Limb (tissue), 2 donors: ENCODE measurements around the gene WWOX.
"Not testable (repeated sequence)": the region's sequence is repeated elsewhere in the genome, so short reads cannot be mapped to it uniquely, and the experiment has no call there.

Experiments
- DNase-seq, 2 donors: peaks; one replicate each; pipeline ENCODE4 v3.0.0-alpha.2; 2016; ENCODE audit errors: extremely low spot score in 2 of 2

Gene WWOX

GRCh38 chr16:78099271-78100111, at the start of gene WWOX:
Gene WWOX (plus strand): TSS chr16:78099654.
- DNase-seq, result peak; percentile 97 to 99

DNA sequence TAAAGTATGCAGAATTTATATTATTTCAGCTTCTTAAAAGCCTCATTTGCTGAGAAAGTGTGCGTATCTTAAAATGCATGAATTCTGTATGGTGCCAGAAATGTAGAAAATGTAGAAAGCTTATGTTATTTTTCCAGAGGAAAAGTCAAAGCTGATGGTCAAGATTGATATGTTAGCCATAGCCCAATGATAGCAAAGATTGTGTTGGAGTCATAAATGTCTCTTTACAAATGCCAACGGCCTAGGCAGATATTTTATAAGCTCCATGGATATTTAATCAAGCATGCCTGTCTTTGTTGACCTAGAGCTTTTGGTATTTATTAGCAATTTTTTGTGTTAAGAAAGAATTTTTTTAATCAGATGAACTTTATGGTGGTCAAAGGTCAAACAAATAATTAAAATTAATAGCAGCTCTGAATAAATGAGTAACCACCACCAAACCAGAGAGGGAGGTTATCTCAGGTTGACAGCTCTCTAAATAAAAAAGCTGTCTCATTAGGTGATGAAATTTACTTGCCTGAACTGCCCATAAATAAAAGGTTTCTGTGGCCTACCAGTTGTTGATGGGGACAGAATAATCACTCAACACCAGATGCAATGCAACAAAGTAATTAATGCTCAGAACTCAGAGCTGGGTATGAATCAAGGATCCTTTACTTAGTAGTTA, 48.6 kb upstream of the WWOX start:
- no peak for DNase-seq

DNA sequence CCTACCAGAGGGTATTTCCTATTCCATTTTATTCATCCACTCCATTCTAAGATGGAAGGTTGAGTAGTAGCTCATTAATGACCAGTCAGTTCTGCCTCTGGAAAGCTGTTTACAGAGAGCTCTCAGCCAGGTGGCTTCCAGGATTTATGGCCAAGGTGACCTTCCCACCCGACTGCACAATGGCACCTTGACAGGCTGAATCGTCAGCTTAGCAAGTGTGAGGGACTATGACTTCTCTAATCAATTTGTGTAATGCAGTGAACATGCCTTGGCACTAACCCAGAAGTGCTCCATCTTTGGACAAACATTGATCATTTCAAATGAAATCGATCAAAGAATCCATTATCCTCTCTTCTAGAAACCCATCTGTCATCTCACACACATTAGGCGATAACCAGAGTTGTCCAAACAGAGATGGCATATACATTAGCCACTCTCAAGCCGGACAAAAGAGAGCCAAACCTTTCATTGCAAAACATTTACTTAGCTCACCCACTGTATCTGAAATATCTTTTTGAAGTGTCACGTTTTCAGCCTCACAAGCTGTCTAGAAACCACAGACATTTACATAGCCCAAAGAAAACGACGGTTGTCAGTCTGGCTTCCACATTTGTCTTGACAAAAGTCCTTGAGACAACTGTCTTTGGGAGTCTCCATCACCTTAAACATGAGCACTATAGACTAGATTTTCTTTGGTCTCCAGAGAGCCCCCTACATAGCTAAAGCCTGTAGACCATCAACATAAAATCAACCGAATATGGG, 41.5 kb upstream of the WWOX start:
- DNase-seq, result no peak

DNA sequence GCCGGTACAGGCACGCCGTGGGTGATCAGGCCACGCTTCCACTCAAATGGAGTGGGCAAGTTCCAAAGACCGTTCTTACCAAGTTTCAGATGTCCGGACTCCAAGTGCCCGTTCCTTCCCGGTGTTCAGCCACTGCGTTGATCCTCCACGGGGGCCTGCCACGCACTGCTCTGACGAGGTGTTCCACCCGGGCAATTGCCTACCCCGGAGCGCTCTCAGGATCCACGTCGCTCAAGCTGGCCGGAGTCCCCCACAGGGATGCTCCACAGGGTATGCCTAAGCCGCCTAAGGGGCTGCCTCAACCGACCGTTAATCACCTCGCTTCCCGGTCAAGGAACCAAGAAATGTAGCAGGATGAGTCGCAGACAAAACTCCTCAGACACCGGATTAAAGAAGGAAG, 39.6 kb upstream of the WWOX start:
- not testable (repeated sequence) for DNase-seq

DNA sequence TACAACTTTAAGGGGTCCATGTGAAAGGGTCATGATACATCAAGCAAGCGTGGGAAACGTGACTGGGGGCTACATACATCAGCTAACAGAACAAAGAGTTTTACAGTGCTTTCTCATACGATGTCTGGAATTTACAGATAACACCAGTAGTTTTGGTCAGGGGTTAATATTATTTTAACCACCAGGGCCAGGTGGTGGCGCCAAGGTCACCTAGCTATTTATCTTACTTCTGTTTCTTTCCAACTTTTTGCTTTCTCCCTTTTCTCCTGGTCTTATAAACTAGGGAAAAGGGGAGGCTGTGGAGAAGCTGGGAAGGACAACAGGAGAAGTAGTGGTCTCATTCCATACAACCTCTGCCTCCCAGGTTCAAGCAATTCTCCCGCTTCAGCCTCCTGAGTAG, 39.2 kb upstream of the WWOX start:
- no peak for DNase-seq

DNA sequence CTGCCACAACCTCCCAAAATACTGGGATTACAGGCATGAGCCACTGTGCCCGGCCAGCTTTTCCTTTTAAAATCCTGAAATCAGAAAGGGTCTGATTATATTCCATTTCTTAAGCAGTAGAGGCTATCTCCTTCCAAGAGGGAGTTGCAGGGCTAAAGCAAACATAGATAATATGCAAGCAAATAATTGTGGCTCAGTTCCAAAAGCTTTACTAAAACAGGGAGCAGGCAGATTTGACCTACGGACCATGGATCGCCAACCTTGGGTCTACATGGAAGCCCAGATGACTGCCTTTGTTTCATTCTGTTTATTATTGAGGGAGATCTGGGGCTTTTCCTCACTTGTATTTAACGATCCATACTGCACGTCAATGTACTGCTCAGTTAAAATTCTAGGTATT, 38.6 kb upstream of the WWOX start:
- no peak for DNase-seq

DNA sequence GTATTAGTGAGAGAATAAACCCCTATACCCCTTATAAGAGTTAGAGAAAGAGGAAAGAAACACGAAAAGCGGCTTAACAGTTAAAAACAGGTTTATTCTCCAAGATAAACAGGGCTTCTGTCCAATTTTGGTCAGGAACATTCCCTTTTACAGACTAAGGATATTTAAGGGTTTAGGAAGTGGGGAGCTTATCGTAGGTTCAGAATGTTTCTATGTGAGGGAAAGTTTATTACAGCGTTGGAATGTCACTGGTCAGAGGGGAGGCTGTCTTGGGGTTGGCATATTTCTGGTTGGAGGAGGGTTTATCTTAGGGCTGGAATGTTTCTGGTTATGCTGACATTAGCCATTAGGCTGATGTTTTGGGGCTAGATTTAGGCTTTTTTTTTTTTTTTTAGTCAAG, 34.1 kb upstream of the WWOX start:
- no peak for DNase-seq

- DNase-seq, result no peak
Measured at GRCh38 chr16:78069913-78070312, 29.5 kb upstream of the WWOX start.

DNA sequence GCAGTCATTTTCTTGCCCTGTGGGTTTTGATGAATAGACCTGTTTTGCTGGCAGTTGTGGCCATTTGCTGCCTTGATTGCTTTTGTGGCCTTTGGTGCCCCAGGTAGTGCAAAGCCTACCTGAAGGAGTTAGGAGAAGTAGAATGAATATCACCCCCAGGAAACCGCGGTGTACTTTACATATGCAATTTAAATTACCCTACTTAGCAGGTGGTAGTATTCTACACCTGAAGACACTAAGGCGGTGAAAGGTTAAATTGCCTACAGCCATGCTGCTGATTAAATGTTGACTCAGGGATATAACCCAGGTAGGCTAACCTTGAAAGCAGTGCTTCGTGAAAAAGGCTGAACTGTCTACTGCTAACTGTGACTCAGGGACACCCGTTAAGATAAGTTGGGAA, 27.2 kb upstream of the WWOX start:
- DNase-seq, result no peak

GRCh38 chr16:78075800-78076199, 23.7 kb upstream of the WWOX start:
- no peak for DNase-seq

DNA sequence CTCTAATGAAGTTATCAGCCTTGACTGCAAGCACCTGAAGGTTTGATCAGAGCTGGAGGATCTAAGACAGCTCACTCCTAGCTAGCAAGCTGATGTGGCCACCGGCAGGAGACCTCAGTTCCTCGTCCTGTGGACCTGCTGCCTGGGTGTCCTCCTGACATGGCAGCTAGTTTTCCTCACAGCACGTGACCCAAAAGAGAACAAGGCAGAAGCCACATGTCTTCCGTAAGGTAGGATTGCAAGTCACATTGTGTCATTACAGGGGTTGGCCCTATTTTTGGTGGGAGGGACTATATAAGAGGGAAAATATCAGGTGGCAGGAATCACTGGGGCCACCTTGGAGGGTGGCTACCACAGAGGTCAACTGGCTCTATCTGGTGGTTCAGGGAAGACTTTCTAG, 18.1 kb upstream of the WWOX start:
- DNase-seq, result no peak

- DNase-seq, result no peak
Measured at GRCh38 chr16:78091419-78091818, 8.0 kb upstream of the WWOX start.

- DNase-seq, result no peak
Measured at GRCh38 chr16:78092758-78093157, 6.7 kb upstream of the WWOX start.

- DNase-seq, result no peak
Measured at GRCh38 chr16:78094166-78094565, 5.3 kb upstream of the WWOX start.

GRCh38 chr16:78094998-78095397, 4.5 kb upstream of the WWOX start:
- no peak for DNase-seq

GRCh38 chr16:78096386-78096785, 3.1 kb upstream of the WWOX start:
- no peak for DNase-seq

DNA sequence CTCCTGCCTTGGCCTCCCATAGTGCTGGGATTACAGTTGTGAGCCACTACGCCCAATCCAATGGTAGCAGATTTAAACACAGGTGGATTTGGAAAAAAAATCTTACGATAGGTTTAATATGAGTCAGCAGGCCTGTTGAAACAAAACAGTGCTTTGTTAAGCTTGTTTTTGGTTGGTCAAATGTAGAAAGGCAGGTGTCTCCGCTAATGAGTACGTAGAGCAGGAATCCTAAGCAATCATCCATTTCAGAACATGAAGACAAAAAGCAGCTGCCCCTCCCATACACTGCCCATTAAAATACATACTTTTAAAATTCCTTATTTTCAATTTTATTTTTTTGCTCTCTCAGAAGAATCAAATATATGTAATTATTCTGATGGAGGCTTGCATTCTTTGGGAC, 1.9 kb upstream of the WWOX start:
- DNase-seq, result no peak

DNA sequence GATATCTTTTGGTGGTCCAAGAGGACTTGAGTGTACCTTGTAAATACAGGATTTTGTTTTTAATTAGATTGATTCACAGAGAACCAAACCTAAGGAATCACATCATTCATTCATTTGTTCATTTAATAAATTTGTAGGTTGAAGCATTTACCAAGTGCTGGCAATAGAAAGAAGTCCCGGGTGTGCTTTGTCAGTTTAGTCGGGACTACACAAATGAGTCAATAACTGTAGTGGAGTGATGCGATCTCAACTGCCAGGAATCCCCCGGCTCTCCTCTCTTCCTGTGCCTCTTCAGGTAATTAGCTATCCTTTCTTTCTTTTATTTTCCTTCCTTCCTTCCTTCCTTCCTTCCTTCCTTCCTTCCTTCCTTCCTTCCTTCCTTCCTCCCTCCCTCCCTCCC, 1.4 kb upstream of the WWOX start:
- no peak for DNase-seq

GRCh38 chr16:78098595-78099270, 721 bp upstream of the WWOX start:
- DNase-seq, result no peak

GRCh38 chr16:78100112-78100467, 636 bp downstream of the WWOX start:
- DNase-seq, result peak in 1 of 2 donors; percentile 50

DNA sequence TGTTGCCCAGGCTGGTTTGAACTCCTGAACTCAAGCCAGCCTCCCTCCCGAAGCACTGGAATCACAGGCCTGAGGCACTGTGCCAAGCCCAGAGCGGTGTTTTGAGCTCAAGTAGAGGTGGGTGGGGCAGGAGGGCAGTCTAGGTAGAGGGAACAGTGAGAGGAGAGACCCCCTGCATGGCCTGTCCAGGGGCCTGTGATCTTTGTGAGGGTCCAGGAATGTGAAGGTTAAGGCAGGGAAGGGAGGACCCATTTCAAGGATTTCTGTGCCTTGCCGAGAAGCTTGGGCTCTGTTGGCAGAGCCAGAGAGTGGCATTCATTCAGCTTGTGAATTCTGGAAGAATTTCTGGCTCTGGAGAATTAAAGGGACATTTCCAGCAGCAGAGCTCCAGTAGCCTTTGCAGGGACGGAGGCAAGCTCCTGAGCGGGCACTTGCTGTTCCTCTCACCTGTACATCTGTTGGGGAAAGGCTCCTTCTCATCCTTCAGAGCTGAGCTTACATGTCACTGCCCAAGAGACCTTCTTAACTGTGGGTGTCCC, 2.7 kb downstream of the WWOX start:
- DNase-seq, result no peak

GRCh38 chr16:78102865-78103264, 3.4 kb downstream of the WWOX start:
- DNase-seq, result no peak
